Activated CD4-positive, alpha-beta T cell treated with anti-CD3 and anti-CD28 coated beads, Interleukin-2, amount 50 U/mL, for 48 hours (primary cell): Measurements from ENCODE around the gene EIF5A.

Source experiments
- DNase-seq, 2 experiments: peaks; one replicate each; pipeline ENCODE4 v3.0.0-alpha.2; 2020

The EIF5A gene

DNA sequence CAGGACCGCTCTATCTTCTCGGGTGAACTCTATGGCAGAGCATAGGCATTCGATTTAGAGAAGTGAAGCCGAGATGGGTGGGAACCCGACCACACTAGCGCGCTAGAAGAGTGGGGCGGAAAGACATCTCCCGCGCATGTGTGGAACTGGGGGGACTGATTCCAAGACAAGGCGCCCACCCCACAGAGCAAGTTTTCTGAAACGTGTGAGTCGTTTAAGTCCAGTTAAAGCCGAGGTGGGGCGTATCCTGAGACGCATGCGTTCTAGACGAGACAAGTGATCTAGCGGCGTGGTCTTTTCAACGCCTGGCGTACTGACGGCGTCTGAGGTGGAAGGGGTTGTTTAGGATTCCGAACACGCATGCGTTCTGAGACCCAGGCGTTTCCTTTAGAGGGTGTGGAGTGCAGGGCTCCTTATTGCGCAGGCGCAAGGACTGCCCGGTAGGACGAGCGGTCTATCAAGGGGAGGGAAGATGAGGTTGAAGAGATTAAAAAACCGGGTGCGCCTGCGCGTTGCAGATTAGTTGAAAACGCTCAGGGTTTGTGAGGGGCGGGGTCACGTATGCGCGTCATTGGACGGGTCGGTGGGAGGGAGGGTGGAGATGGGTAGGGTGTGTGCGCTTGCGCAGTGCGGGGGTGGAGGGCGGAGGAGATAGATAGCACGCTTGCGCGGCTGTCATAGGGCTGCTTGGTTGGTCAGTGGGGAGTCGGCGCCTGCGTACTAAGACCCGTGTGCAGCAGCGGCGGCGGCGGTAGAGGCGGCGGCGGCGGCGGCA is at the start of gene EIF5A:
Gene EIF5A (plus strand): TSS at position 718 of the 775 bp plus-strand sequence. CDS start 2,008 bp downstream, outside the sequence.
- peak; percentile 100 for DNase-seq

DNA sequence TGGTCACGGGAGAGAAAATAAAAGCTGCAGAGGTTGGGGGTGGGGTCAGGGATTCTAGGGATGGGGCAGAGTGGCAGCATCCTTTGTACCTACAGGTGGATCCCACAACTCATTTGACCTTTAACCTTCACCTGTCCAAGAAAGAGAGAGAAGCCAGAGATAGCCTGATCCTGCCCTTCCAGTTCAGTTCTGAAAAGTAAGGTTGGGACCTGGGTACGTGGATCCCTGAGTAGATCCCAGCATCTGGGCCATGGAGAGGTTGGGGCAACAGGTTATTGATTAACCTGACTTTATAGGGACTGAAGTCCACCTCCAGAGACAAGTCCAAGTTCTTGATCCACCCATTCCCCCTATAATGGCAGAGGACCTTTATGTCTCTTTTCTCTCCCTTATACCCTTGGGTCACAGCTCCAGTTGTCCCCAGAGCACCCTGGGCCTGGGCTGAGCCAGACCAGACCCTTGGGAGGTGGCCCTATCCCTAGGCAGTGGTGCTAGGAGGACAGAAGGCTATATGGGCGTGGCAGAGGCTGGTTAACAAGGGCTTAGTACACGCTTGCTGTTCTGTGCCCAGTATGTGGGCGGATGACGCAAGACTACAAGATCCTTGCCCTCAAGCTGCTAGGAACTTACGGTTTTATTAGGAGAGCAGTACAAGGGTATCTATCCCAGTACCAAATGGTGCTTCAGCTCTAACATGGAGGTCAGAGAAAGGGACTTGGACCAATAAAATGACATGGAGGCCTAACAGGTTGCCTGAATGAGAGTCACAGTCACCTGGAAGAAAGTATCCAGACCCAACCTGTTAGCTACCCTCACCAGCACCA is 48.5 kb upstream of the EIF5A start:
- peak in 1 of 2 experiments; percentile 31 for DNase-seq

DNA sequence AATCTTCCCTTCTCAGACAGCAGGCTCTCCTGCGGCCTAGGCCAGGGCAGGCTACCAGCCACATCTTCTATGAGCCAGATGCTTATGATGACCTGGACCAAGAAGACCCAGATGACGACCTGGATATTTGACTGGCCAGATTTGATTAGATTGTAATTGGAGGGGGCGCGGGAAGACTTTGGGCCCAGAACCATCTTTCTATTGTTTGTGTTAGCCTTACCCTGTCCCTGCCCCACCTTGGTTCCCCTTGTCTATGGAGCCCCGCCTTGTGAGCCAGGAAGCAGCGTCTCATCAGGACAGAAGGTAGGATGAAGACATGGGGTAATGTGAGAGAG is 47.9 kb upstream of the EIF5A start:
- DNase-seq: no peak

DNA sequence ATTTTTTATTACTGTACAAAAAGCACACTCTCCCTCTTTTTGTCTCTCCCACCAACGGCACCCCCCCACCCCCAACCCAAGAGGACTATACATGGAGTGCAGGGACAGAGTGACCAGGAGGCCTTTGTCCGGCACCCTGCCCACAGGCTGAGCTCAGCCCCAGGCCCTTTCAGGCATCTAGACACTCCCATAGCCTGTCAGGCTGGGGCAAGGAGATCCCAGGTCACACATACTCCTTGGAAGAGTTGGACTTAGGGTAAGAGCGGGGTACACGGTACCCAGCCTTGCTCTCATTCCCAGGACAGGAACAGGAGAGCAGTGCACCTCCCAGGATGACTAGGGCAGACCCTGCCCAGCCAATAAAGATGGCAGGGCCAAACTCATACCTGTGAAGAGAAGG is 47.3 kb upstream of the EIF5A start:
- no peak for DNase-seq

DNA sequence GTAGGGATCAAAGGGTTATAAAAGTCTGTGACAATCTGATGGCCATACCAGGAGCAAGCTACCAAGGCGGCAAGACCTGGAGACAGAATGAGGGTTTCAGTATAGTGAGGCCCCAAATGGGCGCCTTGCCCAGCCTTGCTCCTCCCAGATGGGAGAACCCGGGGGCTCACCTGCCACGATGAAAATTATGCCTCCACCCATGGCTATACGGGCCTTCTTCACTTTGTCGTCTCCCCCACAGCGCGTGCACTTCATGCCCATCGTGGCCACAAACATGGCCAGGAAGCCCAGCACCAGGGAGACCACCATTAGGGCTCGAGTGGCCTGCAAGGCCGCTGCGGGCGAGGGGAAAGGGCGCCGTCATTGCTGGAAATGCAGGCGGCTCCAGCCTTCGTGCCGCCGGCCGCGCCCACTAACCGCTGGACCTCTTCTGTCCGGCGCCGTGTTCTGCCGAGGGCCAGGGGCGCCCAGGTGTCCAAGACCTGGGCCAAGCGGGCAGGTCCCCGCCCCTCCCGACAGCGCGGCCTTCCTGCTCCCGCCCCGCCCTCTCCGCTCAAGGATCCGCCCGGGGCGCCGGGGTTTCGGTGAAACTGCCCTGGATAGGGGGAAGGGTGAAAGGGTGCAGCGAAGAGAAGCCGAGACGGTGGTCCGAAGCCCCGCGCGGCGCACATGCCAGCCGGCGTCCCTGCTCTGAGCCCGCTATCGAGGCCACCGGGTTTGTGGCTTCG is 46.6 kb upstream of the EIF5A start:
- peak; percentile 49 to 54 for DNase-seq

DNA sequence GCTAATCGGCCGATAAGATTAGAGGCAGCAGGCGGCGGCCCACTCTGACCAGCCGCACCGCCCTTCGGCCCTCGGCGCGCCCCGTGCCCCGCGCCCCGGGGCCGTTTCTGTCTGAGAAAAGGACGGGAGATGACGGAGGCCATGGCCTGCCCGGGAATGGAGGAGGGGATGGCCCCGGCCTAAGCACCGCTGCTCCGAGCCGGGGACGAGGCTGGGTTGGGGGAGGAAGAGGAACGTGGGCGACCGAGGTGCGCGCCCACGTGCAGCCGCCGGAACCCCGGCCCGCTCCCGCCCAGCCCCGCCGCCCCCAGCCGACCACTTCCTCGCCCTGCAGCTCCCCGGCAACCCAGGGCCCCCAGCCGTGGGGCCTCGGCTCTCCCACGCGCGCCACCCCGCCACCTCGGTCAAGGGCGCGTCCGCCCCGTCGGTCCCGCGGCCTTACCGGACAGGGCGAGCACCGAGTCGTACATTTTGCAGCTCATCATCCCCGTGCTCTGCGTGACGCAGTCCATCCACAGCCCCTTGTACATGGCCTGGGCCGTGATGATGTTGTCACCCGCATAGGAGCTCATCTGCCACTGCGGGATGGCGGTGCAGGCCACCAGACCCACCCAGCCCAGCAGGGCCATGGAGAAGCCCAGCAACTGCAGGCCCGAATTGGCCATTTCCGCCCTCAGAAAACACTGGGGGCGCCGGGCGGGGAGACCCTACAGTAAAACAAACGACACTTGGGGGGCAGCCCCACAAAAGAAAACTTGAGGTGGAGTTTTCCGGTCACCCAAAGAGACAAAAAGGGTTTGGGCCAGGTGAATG is 45.8 kb upstream of the EIF5A start:
- DNase-seq: peak in 1 of 2 experiments; percentile 23

DNA sequence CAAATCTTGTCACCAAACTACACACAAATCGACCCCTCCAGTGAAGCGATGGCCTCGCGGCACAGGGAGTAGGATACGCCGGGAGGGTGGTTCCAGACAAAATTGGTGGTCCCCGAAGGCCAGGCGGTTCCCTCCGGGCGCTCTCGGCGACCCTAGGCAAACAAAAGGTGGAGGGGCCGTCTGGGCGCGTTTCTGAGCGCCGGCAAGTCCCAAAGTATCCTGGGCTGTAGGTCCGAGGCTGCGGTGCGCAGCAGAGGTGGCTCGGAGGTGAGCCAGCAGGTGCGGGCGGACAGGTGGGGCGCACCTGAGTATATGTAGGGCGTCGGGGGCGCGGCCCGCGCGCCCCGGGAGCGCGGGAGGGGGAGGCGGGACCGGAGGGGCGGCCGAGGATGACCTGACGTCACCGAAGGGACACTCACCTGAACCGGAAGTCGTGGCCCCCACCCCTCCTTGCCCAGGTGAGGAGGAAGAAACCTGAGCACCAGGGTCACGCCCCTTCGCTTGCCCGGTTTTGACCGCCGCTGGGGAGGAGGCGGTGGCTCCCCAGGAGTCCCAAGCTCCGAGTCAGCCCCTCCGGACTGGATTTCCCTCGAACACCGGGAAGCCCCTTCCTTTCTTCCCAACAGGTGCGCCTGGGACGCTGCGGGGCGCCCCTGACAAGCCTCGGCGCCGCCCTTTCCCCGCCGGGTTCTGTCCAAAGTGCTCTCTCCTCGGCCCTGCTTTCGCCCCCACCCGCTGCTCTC is 45.1 kb upstream of the EIF5A start, which contains the start of gene CLDN7:
Gene CLDN7 (minus strand): TSS at position 287 of the 743 bp plus-strand sequence. CDS start 435 bp downstream, outside the sequence.
- no peak for DNase-seq

DNA sequence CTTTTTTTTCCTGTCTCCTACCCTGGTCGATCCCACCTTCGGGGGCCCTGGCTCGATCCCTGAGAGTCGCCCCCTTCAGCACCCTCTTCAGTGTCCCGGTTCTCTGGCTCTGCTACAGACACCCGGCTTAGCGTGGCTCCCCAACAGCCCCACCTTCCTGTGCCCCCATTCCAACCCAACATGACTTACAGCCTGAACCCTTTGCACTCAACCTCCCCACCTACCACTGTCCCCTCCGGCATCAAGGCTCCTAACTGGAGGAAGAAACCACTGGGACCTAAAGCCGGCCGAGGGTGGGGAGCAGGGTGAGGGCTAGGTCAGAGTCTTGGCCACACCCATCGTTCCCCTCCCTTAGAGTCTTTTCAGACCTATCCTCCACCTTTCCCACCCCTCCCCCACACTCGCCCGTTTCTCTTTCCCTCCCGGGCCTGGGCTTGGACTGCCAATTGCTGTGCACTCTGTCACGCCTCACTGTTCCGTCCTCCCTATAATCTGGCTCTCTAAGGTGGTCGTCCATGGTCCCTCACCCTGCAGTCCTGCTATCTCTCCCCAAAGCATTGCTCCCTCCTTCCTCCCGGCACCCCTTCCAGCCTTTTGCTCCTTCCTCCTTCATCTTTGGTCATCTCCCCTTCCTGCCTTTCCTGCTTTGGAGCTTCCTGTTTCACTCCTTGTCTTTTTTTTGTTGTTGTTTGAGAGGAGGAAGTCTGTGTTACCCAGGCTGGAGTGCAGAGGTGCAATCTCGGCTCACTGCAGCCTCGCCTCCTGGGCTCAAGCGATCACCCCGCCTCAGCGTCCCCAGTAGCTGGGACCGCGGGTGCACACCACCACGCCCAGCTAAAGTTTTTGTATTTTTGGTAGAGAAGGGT is 44.3 kb upstream of the EIF5A start:
- DNase-seq: peak in 1 of 2 experiments; percentile 48

DNA sequence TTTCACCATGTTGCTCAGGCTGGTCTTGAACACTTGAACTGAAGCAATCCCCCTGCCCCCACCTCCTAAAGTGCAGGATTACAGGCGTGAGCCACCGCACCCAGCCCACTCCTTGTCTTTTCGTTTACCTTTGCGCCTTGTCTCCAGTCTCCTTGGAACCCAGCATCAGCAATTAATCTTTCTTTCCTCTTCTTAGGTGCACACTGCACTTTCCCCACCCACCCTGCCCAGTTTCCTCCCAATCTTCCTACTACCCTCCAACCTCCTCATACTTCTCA is 43.7 kb upstream of the EIF5A start:
- no peak for DNase-seq

DNA sequence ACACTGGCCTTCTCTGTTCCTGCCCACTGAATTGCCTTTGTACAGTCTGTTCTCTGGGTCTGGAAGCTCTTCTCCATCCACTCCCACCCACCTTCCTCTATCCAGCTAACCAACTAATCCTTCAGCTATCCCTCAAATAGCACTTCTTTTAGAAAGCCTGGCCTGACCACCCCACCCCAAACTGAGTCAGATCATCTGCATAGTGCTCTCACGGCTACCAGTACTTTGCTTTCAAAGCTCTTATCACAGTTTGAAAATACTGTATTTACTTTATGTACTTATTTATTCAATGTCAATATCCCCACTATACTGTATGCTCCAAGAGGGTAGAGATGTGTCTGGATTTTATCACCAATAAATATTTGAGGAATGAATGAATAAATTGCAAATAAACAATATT is 40.6 kb upstream of the EIF5A start:
- DNase-seq: no peak

DNA sequence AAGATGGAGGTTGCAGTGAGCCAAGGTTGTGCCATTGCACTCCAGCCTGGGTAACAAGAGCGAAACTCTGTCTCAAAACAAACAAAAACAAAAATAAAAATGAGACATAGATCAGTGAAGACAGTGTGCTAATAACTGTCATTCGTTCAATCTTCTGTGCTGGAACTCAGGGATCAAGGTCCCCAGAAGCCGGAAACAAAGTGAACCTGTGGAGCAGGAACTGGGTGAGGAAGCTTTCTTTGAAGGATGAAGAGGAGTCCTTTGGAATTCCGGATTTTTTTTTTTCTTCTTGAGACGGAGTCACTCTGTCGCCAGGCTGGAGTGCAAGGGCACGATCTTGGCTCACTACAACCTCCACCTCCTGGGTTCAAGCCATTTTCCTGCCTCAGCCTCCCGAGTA is 28.0 kb upstream of the EIF5A start:
- DNase-seq: no peak

DNA sequence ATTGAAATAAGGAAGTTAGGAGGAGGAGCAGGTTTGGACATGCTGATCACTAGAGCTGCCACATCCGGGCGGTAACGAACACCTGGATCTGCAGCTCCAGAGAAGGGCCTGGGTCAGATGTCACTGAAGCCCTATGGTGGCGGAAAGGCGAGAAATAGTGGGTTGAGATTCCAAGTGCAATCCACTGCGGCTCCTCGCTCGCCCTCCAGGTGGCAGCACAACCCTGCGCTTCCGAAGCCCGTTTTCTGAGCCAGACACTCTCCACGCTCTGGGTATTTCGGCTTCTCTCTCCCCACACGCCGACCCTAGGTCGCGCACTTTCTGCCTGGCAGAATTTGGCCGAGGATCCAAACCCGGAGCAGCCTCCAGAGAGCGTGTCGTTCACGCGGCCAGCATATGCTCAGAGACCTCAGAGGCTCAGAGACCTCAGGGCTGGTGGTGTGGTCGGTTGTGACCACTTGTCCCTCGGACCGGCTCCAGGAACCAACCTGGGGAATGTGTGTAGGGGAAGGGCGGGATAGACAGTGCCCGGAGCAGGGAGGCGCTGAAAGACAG is 26.8 kb upstream of the EIF5A start:
- DNase-seq: peak; percentile 86 to 90

DNA sequence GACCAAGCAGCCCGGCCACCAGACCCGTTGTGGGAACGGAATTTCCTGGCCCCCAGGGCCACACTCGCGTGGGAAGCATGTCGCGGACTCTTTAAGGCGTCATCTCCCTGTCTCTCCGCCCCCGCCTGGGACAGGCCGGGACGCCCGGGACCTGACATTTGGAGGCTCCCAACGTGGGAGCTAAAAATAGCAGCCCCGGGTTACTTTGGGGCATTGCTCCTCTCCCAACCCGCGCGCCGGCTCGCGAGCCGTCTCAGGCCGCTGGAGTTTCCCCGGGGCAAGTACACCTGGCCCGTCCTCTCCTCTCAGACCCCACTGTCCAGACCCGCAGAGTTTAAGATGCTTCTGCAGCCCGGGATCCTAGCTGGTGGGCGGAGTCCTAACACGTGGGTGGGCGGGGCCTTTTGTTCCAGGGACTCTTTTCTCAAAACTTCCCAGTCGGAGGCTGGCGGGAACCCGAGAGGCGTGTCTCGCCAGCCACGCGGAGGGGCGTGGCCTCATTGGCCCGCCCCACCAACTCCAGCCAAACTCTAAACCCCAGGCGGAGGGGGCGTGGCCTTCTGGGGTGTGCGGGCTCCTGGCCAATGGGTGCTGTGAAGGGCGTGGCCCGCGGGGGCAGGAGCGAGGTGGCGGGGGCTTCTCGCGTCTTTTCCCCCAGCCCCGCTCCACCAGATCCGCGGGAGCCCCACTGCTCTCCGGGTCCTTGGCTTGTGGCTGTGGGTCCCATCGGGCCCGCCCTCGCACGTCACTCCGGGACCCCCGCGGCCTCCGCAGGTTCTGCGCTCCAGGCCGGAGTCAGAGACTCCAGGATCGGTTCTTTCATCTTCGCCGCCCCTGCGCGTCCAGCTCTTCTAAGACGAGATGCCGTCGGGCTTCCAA is 26.1 kb upstream of the EIF5A start, which contains the start of gene SLC2A4:
Gene SLC2A4 (plus strand): TSS at position 645 of the 879 bp plus-strand sequence. CDS start 217 bp downstream, at position 862.
- peak; percentile 93 to 94 for DNase-seq

DNA sequence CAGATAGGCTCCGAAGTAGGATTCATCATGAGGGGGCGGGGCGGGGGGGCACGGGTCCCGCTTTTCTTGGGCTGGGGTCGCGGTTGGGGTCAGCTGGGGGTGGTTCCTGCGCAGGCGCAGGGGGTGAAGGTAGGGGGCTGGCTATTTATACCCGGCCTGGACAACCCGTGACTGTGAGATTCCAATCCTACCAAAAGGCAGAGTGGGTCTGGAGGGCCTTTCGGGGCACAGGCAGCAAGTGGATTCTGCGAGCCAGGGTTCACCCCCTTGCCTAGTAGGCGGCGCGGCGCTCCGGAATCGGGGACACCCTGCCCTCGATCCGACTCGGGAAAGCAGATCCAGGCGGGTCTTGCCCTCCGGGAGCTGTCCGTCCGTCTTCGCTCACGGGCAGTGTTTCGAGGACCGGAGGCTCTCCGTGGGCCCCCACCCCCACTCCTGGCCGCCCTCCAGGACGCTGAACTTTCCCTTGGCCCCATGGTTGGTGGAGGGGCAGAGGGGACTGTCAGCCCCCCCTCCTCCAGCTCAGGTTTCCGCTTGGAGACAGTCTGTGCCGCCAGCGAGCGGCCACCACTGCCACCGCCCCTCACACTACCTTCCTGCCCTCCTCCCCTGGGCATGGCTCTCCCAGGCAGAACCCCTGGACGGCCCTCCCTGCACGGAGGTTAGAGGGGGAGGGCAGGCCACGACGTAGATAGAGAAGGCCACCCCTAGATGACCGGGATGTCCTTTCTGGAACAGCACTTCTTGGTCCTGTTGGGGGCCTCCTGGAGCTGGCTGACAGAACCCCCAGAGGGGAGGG is 25.3 kb upstream of the EIF5A start:
- no peak for DNase-seq

DNA sequence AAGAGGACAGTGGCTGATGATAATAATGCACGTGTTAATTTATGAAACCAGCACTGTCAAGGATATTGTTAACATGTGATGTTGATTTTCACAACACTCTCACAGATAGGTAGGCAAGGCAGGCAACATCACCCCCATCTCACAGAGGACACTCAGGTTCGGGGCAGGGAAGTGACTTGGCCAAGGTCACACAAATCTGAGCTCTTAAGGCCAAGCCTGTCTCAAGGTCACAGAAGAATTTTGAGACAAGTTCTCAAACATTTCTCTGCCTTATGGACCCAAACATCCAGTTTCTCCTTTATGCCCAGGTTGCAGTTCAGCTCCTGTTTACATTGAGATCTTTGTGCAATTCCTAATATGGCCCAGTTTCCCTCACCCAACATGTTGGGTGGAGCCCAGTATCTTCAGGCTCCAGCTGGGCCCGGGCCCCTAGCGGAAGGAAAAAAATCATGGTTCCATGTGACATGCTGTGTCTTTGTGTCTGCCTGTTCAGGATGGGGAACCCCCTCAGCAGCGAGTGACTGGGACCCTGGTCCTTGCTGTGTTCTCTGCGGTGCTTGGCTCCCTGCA is 24.6 kb upstream of the EIF5A start:
- no peak for DNase-seq

DNA sequence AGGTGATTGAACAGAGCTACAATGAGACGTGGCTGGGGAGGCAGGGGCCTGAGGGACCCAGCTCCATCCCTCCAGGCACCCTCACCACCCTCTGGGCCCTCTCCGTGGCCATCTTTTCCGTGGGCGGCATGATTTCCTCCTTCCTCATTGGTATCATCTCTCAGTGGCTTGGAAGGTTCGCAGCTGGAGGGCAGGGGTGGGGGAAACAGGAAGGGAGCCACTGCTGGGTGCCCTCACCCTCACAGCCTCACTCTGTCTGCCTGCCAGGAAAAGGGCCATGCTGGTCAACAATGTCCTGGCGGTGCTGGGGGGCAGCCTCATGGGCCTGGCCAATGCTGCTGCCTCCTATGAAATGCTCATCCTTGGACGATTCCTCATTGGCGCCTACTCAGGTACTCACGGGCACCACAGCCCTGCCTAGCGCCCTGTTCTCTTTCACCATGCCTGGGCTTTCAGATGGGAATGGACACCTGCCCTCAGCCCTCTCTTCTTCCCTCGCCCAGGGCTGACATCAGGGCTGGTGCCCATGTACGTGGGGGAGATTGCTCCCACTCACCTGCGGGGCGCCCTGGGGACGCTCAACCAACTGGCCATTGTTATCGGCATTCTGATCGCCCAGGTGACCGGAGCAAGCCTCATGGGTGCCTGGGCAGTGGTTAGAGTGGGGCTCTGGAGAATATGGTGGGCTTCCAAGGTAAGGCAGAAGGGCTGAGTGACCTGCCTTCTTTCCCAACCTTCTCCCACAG is 23.8 kb upstream of the EIF5A start:
- no peak for DNase-seq

DNA sequence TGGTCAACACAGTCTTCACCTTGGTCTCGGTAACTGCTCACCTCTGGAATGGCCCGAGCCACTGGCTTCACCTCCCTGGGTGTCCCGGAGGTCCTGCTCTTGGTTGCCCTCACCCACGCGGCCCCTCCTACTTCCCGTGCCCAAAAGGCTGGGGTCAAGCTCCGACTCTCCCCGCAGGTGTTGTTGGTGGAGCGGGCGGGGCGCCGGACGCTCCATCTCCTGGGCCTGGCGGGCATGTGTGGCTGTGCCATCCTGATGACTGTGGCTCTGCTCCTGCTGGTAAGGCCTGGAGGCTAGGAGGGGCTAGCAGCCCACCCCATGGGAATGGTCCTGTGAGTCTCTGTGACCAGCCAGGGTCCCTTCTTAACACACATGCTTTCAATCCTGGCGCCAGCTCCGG is 22.5 kb upstream of the EIF5A start:
- DNase-seq: no peak
